GM23338 (cell line): ENCODE results near the gene SLC8A1. TPM values are rescaled to one million over a fixed set of nuclear protein-coding genes. Genes with fewer than 3 reads are reported as not detected.

Experiments
- ATAC-seq: fragments of 200-7000 bp; cut with Tn5 transposase; 3 replicates; pipeline ENCODE4 v1.9.1; 2020
- DNase-seq: peaks from one replicate; pipeline ENCODE4 v3.0.0-alpha.2; 2015; ENCODE audit warnings: low spot score
- H2AFZ ChIP-seq: fragments of 200-600 bp; sonication (generic); 2 replicates; pipeline ENCODE4 v1.8.0; 2016; ENCODE audit warnings: antibody characterized with exemption, mild to moderate bottlenecking, moderate library complexity
- H3F3A ChIP-seq: fragments of 200-600 bp; sonication (generic); replicated peaks from 2 replicates; pipeline ENCODE4 v1.8.0; 2017; ENCODE audit warnings: antibody characterized with exemption, mixed run types, low read depth
- H3K27ac ChIP-seq: fragments of 200-600 bp; sonication (generic); 2 replicates; pipeline ENCODE4 v1.6.1; 2016; ENCODE audit warnings: low read depth
- H3K27me3 ChIP-seq: fragments of 200-600 bp; sonication (generic); 2 replicates; pipeline ENCODE4 v1.8.0; 2016; ENCODE audit warnings: mild to moderate bottlenecking, mixed run types, moderate library complexity; ENCODE audit not compliant: insufficient read depth
- H3K36me3 ChIP-seq: fragments of 200-600 bp; sonication (generic); 2 replicates; pipeline ENCODE4 v1.8.0; 2016; ENCODE audit warnings: mild to moderate bottlenecking; ENCODE audit not compliant: insufficient read depth
- H3K4me1 ChIP-seq: fragments of 200-600 bp; sonication (generic); 2 replicates; pipeline ENCODE4 v1.8.0; 2016; ENCODE audit warnings: mild to moderate bottlenecking, moderate library complexity; ENCODE audit not compliant: insufficient read depth
- H3K4me2 ChIP-seq: fragments of 200-600 bp; sonication (generic); 2 replicates; pipeline ENCODE4 v1.7.1; 2017; ENCODE audit warnings: mixed run types
- H3K4me3 ChIP-seq: fragments of 200-600 bp; sonication (generic); 2 replicates; pipeline ENCODE4 v1.6.1; 2016; ENCODE audit warnings: mixed run types
- H3K79me2 ChIP-seq: fragments of 200-600 bp; sonication (generic); replicated peaks from 2 replicates; pipeline ENCODE4 v1.8.0; 2017; ENCODE audit warnings: mild to moderate bottlenecking; ENCODE audit not compliant: insufficient read depth
- H3K9me2 ChIP-seq: fragments of 200-600 bp; sonication (generic); 2 replicates; pipeline ENCODE4 v1.8.0; 2017; ENCODE audit not compliant: insufficient read depth
- H4K20me1 ChIP-seq: fragments of 200-600 bp; sonication (generic); replicated peaks from 2 replicates; pipeline ENCODE4 v1.8.0; 2017; ENCODE audit warnings: mild to moderate bottlenecking; ENCODE audit not compliant: insufficient read depth
- H3K27ac Mint-ChIP-seq: 2 replicates; pipeline ENCODE4 v1.8.0; 2020; ENCODE audit warnings: inconsistent platforms, mild to moderate bottlenecking, moderate library complexity, mixed read lengths
- H3K27me3 Mint-ChIP-seq: 3 replicates; pipeline ENCODE4 v1.8.0; 2022; ENCODE audit warnings: low read depth, mild to moderate bottlenecking, moderate library complexity, mixed read lengths, inconsistent platforms; ENCODE audit not compliant: insufficient read depth, poor library complexity
- H3K36me3 Mint-ChIP-seq: 3 replicates; pipeline ENCODE4 v1.8.0; 2021; ENCODE audit warnings: low read depth, mild to moderate bottlenecking, inconsistent platforms, moderate library complexity, mixed read lengths
- H3K4me1 Mint-ChIP-seq: 3 replicates; pipeline ENCODE4 v1.8.0; 2020; ENCODE audit warnings: mild to moderate bottlenecking, inconsistent platforms, mixed read lengths
- H3K4me3 Mint-ChIP-seq: 3 replicates; pipeline ENCODE4 v1.8.0; 2021; ENCODE audit warnings: moderate library complexity, mild to moderate bottlenecking, inconsistent platforms, mixed read lengths
- H3K9me3 Mint-ChIP-seq: 3 replicates; pipeline ENCODE4 v1.8.0; 2020; ENCODE audit warnings: moderate library complexity, mild to moderate bottlenecking, inconsistent platforms, mixed read lengths
- CREB1 ChIP-seq: fragments of 250-450 bp; sonication (Bioruptor Pico); IDR thresholded peaks from 2 replicates; pipeline ENCODE4 v1.5.0; 2020; ENCODE audit warnings: low read depth, mild to moderate bottlenecking, moderate library complexity
- EZH2 ChIP-seq: fragments of 200-600 bp; sonication (generic); IDR thresholded peaks from one replicate; pipeline ENCODE4 v1.8.0; 2017; ENCODE audit warnings: antibody characterized with exemption, mild to moderate bottlenecking, low read depth; ENCODE audit not compliant: unreplicated experiment
- EZH2phosphoT487 ChIP-seq: fragments of 200-600 bp; sonication (generic); IDR thresholded peaks from one replicate; pipeline ENCODE4 v1.8.1; 2018; ENCODE audit warnings: antibody characterized with exemption; ENCODE audit not compliant: unreplicated experiment
- NANOG ChIP-seq: IDR thresholded peaks from 2 replicates; pipeline ENCODE4 v1.6.1; 2016; ENCODE audit warnings: antibody characterized with exemption, borderline replicate concordance
- STAT1 ChIP-seq: IDR thresholded peaks from one replicate; pipeline ENCODE4 v1.6.1; 2016; ENCODE audit warnings: antibody characterized with exemption; ENCODE audit not compliant: unreplicated experiment
- ZNF114 ChIP-seq: fragments of 250-450 bp; sonication (Bioruptor Pico); IDR thresholded peaks from 2 replicates; pipeline ENCODE4 v1.5.0; 2020; ENCODE audit warnings: mild to moderate bottlenecking, moderate library complexity
- polyA plus RNA-seq: library from polyadenylated mRNA; unstranded; fragments of >200 nt; fragmentation: Nextera tagmentation; extraction: Ambion mirVana; gene quantifications from 2 replicates; pipeline ENCODE4 v1.2.1, GENCODE V29; 2016
- total RNA-seq: library from RNA; depleted of rRNA; stranded (reverse); fragments of >200 nt; shearing (Covaris generic); gene quantifications from 2 replicates; pipeline ENCODE4 v1.2.3, GENCODE V29; 2014
- TF ChIP-seq, protein P1 (sequence below): IDR thresholded peaks from one replicate; pipeline ENCODE4 v1.6.1; 2018; ENCODE audit warnings: antibody characterized with exemption; ENCODE audit not compliant: unreplicated experiment
- TF ChIP-seq, protein P2 (sequence below): fragments of 250-450 bp; sonication (Bioruptor Pico); IDR thresholded peaks from 2 replicates; pipeline ENCODE4 v1.5.0; 2020; ENCODE audit warnings: mild to moderate bottlenecking, moderate library complexity

The SLC8A1 gene
- total and polyA plus RNA-seq, 2 experiments from 2014 or later: 2.5 to 3.3 TPM

DNA sequence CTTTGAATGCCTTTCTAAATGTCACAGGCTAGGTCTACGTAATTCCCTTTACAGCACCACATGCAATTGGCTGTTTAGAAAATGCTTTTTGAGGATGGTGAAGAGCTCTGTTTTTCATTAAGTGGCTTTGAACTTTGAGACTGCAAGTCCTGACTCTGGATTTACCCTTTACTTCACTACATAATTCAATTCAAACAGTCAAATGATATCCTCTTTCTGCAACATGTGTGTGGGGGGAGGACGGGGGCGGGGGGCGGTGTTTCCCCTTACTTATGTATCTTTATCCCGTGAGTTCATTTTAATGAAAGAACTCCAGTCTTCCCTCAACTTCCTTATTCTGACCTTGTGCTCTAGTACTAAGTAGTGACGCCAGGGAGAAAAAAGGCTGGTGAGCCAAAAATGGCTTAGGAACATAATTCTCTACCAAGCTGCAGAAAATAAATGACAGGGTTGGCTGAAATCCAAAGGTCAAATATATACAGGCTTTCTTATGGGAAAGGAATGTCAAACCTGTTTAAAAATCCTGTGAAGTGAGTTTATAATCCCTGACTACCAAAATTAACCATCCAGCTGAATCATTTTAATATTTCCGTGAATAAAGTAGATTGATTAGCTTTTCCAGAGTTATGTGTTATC lies 119.6 kb downstream of the SLC8A1 start:
- ATAC-seq (no peak), DNase-seq (no peak)
- no peak overlapping the region for H3K4me2 ChIP-seq
- no peak overlapping the region for H3K4me3 ChIP-seq
- no peaks in the 10 kb centered on the region; the same call in 2 of the 3 replicates for H3K4me1 Mint-ChIP-seq
- no peaks in the 10 kb centered on the region for H4K20me1 ChIP-seq
- TF ChIP-seq, protein P1, sequence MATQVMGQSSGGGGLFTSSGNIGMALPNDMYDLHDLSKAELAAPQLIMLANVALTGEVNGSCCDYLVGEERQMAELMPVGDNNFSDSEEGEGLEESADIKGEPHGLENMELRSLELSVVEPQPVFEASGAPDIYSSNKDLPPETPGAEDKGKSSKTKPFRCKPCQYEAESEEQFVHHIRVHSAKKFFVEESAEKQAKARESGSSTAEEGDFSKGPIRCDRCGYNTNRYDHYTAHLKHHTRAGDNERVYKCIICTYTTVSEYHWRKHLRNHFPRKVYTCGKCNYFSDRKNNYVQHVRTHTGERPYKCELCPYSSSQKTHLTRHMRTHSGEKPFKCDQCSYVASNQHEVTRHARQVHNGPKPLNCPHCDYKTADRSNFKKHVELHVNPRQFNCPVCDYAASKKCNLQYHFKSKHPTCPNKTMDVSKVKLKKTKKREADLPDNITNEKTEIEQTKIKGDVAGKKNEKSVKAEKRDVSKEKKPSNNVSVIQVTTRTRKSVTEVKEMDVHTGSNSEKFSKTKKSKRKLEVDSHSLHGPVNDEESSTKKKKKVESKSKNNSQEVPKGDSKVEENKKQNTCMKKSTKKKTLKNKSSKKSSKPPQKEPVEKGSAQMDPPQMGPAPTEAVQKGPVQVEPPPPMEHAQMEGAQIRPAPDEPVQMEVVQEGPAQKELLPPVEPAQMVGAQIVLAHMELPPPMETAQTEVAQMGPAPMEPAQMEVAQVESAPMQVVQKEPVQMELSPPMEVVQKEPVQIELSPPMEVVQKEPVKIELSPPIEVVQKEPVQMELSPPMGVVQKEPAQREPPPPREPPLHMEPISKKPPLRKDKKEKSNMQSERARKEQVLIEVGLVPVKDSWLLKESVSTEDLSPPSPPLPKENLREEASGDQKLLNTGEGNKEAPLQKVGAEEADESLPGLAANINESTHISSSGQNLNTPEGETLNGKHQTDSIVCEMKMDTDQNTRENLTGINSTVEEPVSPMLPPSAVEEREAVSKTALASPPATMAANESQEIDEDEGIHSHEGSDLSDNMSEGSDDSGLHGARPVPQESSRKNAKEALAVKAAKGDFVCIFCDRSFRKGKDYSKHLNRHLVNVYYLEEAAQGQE: no peak
- H3K4me1 ChIP-seq: no peaks in the 10 kb centered on the region
- H3K27ac Mint-ChIP-seq: no peak overlapping the region; the same call in 1 of the 2 replicates
- no peaks in the 10 kb centered on the region for H3K36me3 ChIP-seq
- H3F3A ChIP-seq: no peaks in the 10 kb centered on the region
- H3K27ac ChIP-seq: no peak overlapping the region
- no peak overlapping the region for H3K4me3 Mint-ChIP-seq
- no peaks in the 10 kb centered on the region for H3K9me2 ChIP-seq
- H3K36me3 Mint-ChIP-seq: no peaks in the 10 kb centered on the region
- H3K79me2 ChIP-seq: no peaks in the 10 kb centered on the region
- H2AFZ ChIP-seq: no peak overlapping the region
- no peaks in the 10 kb centered on the region for H3K27me3 Mint-ChIP-seq
- H3K27me3 ChIP-seq: no peaks in the 10 kb centered on the region
- no peaks in the 10 kb centered on the region for H3K9me3 Mint-ChIP-seq

DNA sequence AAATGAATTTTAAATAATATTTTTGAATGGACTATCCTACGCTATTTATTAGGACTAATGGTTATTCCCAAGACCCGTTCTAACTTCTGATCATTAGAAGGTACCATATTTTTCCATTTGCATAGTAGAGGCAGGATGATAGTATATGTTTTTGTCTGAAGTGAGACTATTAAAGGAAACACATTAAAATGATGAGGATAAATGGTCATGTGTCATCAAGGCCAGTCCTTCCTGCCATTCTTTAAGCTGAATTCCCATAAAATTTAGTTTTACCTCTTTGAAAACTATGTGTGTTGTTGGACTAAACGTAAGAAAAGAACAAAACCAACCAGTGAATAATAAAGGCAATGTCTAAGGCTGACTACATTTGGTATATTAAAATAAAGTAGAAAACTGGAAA lies 121.8 kb downstream of the SLC8A1 start:
- no peaks in the 10 kb centered on the region for H3F3A ChIP-seq
- H3K4me2 ChIP-seq: no peak overlapping the region
- no peaks in the 10 kb centered on the region for H4K20me1 ChIP-seq
- no peak overlapping the region for H2AFZ ChIP-seq
- no peak overlapping the region for H3K4me3 ChIP-seq
- no peaks in the 10 kb centered on the region for H3K79me2 ChIP-seq
- H3K9me2 ChIP-seq: no peaks in the 10 kb centered on the region
- H3K27ac Mint-ChIP-seq: no peak overlapping the region
- no peaks in the 10 kb centered on the region for H3K27me3 Mint-ChIP-seq
- H3K9me3 Mint-ChIP-seq: no peaks in the 10 kb centered on the region
- H3K27me3 ChIP-seq: no peaks in the 10 kb centered on the region
- H3K36me3 ChIP-seq: no peaks in the 10 kb centered on the region
- DNase-seq: no peak
- H3K36me3 Mint-ChIP-seq: no peaks in the 10 kb centered on the region
- no peak overlapping the region for H3K27ac ChIP-seq
- H3K4me3 Mint-ChIP-seq: no peak overlapping the region
- H3K4me1 Mint-ChIP-seq: no peaks in the 10 kb centered on the region; the same call in 2 of the 3 replicates
- no peak for ATAC-seq
- H3K4me1 ChIP-seq: no peaks in the 10 kb centered on the region
- TF ChIP-seq CREB1 (CRISPR knock-in tag): no peak
- TF ChIP-seq STAT1: no peak
- no peak for TF ChIP-seq NANOG
- TF ChIP-seq EZH2: no peak
- TF ChIP-seq ZNF114 (CRISPR knock-in tag): no peak
- TF ChIP-seq, protein P1: no peak
- no peak for TF ChIP-seq EZH2phosphoT487
- TF ChIP-seq, protein P2, sequence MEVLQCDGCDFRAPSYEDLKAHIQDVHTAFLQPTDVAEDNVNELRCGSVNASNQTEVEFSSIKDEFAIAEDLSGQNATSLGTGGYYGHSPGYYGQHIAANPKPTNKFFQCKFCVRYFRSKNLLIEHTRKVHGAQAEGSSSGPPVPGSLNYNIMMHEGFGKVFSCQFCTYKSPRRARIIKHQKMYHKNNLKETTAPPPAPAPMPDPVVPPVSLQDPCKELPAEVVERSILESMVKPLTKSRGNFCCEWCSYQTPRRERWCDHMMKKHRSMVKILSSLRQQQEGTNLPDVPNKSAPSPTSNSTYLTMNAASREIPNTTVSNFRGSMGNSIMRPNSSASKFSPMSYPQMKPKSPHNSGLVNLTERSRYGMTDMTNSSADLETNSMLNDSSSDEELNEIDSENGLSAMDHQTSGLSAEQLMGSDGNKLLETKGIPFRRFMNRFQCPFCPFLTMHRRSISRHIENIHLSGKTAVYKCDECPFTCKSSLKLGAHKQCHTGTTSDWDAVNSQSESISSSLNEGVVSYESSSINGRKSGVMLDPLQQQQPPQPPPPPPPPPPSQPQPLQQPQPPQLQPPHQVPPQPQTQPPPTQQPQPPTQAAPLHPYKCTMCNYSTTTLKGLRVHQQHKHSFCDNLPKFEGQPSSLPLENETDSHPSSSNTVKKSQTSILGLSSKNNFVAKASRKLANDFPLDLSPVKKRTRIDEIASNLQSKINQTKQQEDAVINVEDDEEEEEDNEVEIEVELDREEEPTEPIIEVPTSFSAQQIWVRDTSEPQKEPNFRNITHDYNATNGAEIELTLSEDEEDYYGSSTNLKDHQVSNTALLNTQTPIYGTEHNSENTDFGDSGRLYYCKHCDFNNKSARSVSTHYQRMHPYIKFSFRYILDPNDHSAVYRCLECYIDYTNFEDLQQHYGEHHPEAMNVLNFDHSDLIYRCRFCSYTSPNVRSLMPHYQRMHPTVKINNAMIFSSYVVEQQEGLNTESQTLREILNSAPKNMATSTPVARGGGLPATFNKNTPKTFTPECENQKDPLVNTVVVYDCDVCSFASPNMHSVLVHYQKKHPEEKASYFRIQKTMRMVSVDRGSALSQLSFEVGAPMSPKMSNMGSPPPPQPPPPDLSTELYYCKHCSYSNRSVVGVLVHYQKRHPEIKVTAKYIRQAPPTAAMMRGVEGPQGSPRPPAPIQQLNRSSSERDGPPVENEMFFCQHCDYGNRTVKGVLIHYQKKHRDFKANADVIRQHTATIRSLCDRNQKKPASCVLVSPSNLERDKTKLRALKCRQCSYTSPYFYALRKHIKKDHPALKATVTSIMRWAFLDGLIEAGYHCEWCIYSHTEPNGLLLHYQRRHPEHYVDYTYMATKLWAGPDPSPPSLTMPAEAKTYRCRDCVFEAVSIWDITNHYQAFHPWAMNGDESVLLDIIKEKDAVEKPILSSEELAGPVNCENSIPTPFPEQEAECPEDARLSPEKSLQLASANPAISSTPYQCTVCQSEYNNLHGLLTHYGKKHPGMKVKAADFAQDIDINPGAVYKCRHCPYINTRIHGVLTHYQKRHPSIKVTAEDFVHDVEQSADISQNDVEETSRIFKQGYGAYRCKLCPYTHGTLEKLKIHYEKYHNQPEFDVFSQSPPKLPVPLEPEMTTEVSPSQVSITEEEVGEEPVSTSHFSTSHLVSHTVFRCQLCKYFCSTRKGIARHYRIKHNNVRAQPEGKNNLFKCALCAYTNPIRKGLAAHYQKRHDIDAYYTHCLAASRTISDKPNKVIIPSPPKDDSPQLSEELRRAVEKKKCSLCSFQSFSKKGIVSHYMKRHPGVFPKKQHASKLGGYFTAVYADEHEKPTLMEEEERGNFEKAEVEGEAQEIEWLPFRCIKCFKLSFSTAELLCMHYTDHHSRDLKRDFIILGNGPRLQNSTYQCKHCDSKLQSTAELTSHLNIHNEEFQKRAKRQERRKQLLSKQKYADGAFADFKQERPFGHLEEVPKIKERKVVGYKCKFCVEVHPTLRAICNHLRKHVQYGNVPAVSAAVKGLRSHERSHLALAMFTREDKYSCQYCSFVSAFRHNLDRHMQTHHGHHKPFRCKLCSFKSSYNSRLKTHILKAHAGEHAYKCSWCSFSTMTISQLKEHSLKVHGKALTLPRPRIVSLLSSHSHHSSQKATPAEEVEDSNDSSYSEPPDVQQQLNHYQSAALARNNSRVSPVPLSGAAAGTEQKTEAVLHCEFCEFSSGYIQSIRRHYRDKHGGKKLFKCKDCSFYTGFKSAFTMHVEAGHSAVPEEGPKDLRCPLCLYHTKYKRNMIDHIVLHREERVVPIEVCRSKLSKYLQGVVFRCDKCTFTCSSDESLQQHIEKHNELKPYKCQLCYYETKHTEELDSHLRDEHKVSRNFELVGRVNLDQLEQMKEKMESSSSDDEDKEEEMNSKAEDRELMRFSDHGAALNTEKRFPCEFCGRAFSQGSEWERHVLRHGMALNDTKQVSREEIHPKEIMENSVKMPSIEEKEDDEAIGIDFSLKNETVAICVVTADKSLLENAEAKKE: no peak
